Natural killer cell (primary cell): ENCODE measurements around the gene TMEM232. TPM values are rescaled to one million over a fixed set of nuclear protein-coding genes. Genes with fewer than 3 reads are reported as not detected.
A peak's percentile ranks its signal among the peaks of the same experiment; 100 is the strongest.

Source experiments
- ATAC-seq, 3 donors: fragments of 150-1000 bp in 2 of 3; fragments of 200-7000 bp in 1 of 3; cut with Tn5 transposase; 1 replicate in 1 of 3; 2 replicates in 2 of 3; pipeline ENCODE4 v1.10.0; 2021; ENCODE audit warnings: mild to moderate bottlenecking in 2 of 3, moderate library complexity in 2 of 3
- DNase-seq, 2 donors: peaks; one replicate each; pipeline versions ENCODE4 v3.0.0 to v3.0.0-alpha.2; 2013 to 2021; ENCODE audit warnings: mixed read lengths in 1 of 2
- H3K27ac ChIP-seq: one replicate; pipeline ENCODE4 v1.5.1; 2013; ENCODE audit warnings: mild to moderate bottlenecking, low read length
- H3K27me3 ChIP-seq: one replicate; pipeline ENCODE4 v1.6.1; 2013; ENCODE audit warnings: low read length; ENCODE audit not compliant: control insufficient read depth, insufficient read depth
- H3K36me3 ChIP-seq: one replicate; pipeline ENCODE4 v1.6.1; 2013; ENCODE audit warnings: low read length; ENCODE audit not compliant: control insufficient read depth, insufficient read depth
- H3K4me1 ChIP-seq: one replicate; pipeline ENCODE4 v1.6.1; 2013; ENCODE audit warnings: low read length; ENCODE audit not compliant: control insufficient read depth, insufficient read depth
- H3K4me3 ChIP-seq: one replicate; pipeline ENCODE4 v1.5.1; 2013; ENCODE audit warnings: low read length
- H3K9me3 ChIP-seq: one replicate; pipeline ENCODE4 v1.6.1; 2013; ENCODE audit warnings: low read length; ENCODE audit not compliant: control insufficient read depth, insufficient read depth
- H3K27ac Mint-ChIP-seq, 2 donors: one replicate each; pipeline ENCODE4 v1.8.0; 2022; ENCODE audit warnings: mild to moderate bottlenecking in 2 of 2, mixed read lengths in 2 of 2, moderate library complexity in 1 of 2
- H3K27me3 Mint-ChIP-seq, 2 donors: one replicate each; pipeline ENCODE4 v1.8.0; 2022; ENCODE audit warnings: low read depth in 2 of 2, mixed read lengths in 2 of 2
- H3K36me3 Mint-ChIP-seq: one replicate; pipeline ENCODE4 v1.8.0; 2022; ENCODE audit warnings: mixed read lengths
- H3K4me1 Mint-ChIP-seq, 2 donors: one replicate each; pipeline ENCODE4 v1.8.0; 2022; ENCODE audit warnings: mixed read lengths in 2 of 2
- H3K4me3 Mint-ChIP-seq: one replicate; pipeline ENCODE4 v1.8.0; 2022; ENCODE audit warnings: mild to moderate bottlenecking, moderate library complexity, mixed read lengths
- H3K9me3 Mint-ChIP-seq, 2 donors: one replicate each; pipeline ENCODE4 v1.8.0; 2022; ENCODE audit warnings: mixed read lengths in 2 of 2
- WGBS: methylation state at CpG from one replicate; pipeline ENCODE4 v1.1.7; 2013; ENCODE audit warnings: missing lambda C conversion rate; ENCODE audit not compliant: insufficient coverage; 5-methylcytosine and 5-hydroxymethylcytosine counted together
- intact Hi-C: fragments of 100-400 bp; cut with micrococcal nuclease; formaldehyde crosslinking; loops from one replicate; pipeline ENCODE4 v1.14.2; 2022
- total RNA-seq, 4 donors: library from RNA; stranded (reverse); fragments of 120-200 nt in 1 of 4; gene quantifications; one replicate each; pipeline versions ENCODE4 v1.2.3 to v1.2.4, GENCODE V29; 2013 to 2022
- TF ChIP-seq, protein P1 (sequence below): fragments of 200-600 bp; IDR thresholded peaks from one replicate; pipeline ENCODE4 v1.8.0; 2022; ENCODE audit warnings: antibody characterized with exemption

The TMEM232 gene
- total RNA-seq, 3 donors from 2014 or later (not counting 1 experiment from before 2014, with no cell fraction given), result 0.45 to 3.0 (median 0.66) TPM

GRCh38 chr5:110768138-110768860 is 41.8 kb upstream of the TMEM232 start:
- 79% methylated on average over 4 of the region's 4 CpGs for WGBS
- ATAC-seq (no peak), DNase-seq (no peak)
- H3K4me3 Mint-ChIP-seq, result no peak overlapping the region
- H3K27me3 ChIP-seq, result peaks cover 6% of the 10 kb centered on the region
- no peaks in the 10 kb centered on the region for H3K9me3 ChIP-seq
- peaks cover 0 to 6% of the 10 kb centered on the region in 2 donors for H3K27me3 Mint-ChIP-seq
- H3K4me1 ChIP-seq, result no peaks in the 10 kb centered on the region
- no peak overlapping the region for H3K27ac Mint-ChIP-seq
- intact Hi-C loops, result no loop called here
- H3K4me3 ChIP-seq, result no peak overlapping the region
- H3K36me3 ChIP-seq, result no peaks in the 10 kb centered on the region
- no peaks in the 10 kb centered on the region for H3K36me3 Mint-ChIP-seq
- no peaks in the 10 kb centered on the region for H3K4me1 Mint-ChIP-seq
- H3K27ac ChIP-seq, result no peak overlapping the region
- H3K9me3 Mint-ChIP-seq, result no peaks in the 10 kb centered on the region
- TF ChIP-seq, protein P1, sequence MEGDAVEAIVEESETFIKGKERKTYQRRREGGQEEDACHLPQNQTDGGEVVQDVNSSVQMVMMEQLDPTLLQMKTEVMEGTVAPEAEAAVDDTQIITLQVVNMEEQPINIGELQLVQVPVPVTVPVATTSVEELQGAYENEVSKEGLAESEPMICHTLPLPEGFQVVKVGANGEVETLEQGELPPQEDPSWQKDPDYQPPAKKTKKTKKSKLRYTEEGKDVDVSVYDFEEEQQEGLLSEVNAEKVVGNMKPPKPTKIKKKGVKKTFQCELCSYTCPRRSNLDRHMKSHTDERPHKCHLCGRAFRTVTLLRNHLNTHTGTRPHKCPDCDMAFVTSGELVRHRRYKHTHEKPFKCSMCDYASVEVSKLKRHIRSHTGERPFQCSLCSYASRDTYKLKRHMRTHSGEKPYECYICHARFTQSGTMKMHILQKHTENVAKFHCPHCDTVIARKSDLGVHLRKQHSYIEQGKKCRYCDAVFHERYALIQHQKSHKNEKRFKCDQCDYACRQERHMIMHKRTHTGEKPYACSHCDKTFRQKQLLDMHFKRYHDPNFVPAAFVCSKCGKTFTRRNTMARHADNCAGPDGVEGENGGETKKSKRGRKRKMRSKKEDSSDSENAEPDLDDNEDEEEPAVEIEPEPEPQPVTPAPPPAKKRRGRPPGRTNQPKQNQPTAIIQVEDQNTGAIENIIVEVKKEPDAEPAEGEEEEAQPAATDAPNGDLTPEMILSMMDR, result no peak

DNA sequence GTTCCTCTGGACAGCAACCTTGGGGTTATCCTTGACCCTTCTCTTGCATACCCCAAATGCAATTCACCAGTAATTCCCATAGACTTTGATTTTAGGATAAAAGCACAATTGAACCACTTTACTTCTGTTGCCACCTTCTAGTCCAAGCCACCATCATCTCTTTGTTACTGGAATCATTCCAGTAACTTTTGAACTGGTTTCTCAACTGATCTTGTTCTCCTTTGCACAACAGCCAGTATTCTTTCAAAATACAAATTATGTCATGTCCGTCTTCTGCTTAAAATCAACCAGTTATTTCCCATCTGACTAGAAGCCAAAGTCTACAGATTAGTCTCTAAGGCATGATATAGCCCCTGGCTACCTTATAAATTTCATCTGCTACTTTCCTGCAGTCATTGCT is 33.7 kb upstream of the TMEM232 start:
- intact Hi-C loops, result no loop called here
- H3K27me3 ChIP-seq, result no peaks in the 10 kb centered on the region
- Mint-ChIP-seq H3K27ac (no peak overlapping the region), H3K9me3 (no peaks in the 10 kb centered on the region), H3K4me1 (no peaks in the 10 kb centered on the region), H3K27me3 (no peaks in the 10 kb centered on the region), H3K4me3 (no peak overlapping the region), H3K36me3 (peaks cover 7% of the 10 kb centered on the region)
- H3K9me3 ChIP-seq, result no peaks in the 10 kb centered on the region
- WGBS, result 94% methylated on average over 1 of the region's 1 CpG
- DNase-seq (no peak), ATAC-seq (no peak)
- H3K36me3 ChIP-seq, result peaks cover 63% of the 10 kb centered on the region
- H3K27ac ChIP-seq, result no peak overlapping the region
- TF ChIP-seq, protein P1, result no peak
- no peak overlapping the region for H3K4me3 ChIP-seq
- H3K4me1 ChIP-seq, result no peaks in the 10 kb centered on the region

GRCh38 chr5:110757118-110757729 is 30.8 kb upstream of the TMEM232 start:
- H3K27me3 Mint-ChIP-seq, result no peaks in the 10 kb centered on the region
- no peak overlapping the region for H3K4me3 Mint-ChIP-seq
- no peaks in the 10 kb centered on the region for H3K9me3 Mint-ChIP-seq
- no peak overlapping the region for H3K27ac Mint-ChIP-seq
- H3K4me1 Mint-ChIP-seq, result peaks cover 10% of the 10 kb centered on the region in 2 donors
- TF ChIP-seq, protein P1, result peak; percentile 84
- 67% methylated on average over 1 of the region's 4 CpGs for WGBS
- H3K36me3 Mint-ChIP-seq, result peaks cover 8% of the 10 kb centered on the region
- H3K4me3 ChIP-seq, result no peak overlapping the region
- H3K9me3 ChIP-seq, result no peaks in the 10 kb centered on the region
- intact Hi-C loops, result loop anchor here (2.0 kb wide), 1 partner anchor 1390 kb away; no protein-coding TSS in a partner anchor
- H3K4me1 ChIP-seq, result no peaks in the 10 kb centered on the region
- DNase-seq (peak in 1 of 2 donors; percentile 70), ATAC-seq (peak in 2 of 3 donors; percentile 61 to 78)
- H3K27ac ChIP-seq, result no peak overlapping the region
- peaks cover 65% of the 10 kb centered on the region for H3K36me3 ChIP-seq
- no peaks in the 10 kb centered on the region for H3K27me3 ChIP-seq
